ENCODE data around the gene STAG1.

DNA sequence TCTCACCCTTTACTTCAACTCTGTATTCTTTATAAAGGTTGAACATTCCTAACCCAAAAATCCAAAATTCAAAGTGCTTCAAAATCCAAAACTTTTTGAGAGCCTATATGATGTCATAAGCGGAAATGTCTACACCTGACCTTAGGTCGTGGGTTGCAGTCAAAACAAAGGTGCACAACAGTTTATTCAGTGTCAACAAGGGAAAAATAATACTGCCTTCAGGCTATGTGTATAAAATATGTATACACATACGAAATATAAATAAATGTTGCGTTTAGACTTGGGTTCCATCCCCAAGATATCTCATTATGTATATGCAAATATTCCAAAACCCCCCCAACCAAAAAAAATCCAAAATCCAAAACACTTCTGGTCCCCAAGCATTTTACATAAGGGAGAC is 90.9 kb downstream of the STAG1 start:
- TF ChIP-seq, protein P1, sequence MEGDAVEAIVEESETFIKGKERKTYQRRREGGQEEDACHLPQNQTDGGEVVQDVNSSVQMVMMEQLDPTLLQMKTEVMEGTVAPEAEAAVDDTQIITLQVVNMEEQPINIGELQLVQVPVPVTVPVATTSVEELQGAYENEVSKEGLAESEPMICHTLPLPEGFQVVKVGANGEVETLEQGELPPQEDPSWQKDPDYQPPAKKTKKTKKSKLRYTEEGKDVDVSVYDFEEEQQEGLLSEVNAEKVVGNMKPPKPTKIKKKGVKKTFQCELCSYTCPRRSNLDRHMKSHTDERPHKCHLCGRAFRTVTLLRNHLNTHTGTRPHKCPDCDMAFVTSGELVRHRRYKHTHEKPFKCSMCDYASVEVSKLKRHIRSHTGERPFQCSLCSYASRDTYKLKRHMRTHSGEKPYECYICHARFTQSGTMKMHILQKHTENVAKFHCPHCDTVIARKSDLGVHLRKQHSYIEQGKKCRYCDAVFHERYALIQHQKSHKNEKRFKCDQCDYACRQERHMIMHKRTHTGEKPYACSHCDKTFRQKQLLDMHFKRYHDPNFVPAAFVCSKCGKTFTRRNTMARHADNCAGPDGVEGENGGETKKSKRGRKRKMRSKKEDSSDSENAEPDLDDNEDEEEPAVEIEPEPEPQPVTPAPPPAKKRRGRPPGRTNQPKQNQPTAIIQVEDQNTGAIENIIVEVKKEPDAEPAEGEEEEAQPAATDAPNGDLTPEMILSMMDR (IDR thresholded peaks at IDR 0.05; ENCODE audit: insufficient read depth, low read length), result no peak
- TF ChIP-seq, protein P2, sequence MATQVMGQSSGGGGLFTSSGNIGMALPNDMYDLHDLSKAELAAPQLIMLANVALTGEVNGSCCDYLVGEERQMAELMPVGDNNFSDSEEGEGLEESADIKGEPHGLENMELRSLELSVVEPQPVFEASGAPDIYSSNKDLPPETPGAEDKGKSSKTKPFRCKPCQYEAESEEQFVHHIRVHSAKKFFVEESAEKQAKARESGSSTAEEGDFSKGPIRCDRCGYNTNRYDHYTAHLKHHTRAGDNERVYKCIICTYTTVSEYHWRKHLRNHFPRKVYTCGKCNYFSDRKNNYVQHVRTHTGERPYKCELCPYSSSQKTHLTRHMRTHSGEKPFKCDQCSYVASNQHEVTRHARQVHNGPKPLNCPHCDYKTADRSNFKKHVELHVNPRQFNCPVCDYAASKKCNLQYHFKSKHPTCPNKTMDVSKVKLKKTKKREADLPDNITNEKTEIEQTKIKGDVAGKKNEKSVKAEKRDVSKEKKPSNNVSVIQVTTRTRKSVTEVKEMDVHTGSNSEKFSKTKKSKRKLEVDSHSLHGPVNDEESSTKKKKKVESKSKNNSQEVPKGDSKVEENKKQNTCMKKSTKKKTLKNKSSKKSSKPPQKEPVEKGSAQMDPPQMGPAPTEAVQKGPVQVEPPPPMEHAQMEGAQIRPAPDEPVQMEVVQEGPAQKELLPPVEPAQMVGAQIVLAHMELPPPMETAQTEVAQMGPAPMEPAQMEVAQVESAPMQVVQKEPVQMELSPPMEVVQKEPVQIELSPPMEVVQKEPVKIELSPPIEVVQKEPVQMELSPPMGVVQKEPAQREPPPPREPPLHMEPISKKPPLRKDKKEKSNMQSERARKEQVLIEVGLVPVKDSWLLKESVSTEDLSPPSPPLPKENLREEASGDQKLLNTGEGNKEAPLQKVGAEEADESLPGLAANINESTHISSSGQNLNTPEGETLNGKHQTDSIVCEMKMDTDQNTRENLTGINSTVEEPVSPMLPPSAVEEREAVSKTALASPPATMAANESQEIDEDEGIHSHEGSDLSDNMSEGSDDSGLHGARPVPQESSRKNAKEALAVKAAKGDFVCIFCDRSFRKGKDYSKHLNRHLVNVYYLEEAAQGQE (IDR thresholded peaks at IDR 0.05; ENCODE audit: insufficient replicate concordance, low read depth), result no peak
